ENCODE measurements around the gene AURKAIP1. TPM values are rescaled to one million over a fixed set of nuclear protein-coding genes. Genes with fewer than 3 reads are reported as not detected.

AURKAIP1 gene
- polyA plus RNA-seq, 1 donor from 2014 or later = 104 TPM

DNA sequence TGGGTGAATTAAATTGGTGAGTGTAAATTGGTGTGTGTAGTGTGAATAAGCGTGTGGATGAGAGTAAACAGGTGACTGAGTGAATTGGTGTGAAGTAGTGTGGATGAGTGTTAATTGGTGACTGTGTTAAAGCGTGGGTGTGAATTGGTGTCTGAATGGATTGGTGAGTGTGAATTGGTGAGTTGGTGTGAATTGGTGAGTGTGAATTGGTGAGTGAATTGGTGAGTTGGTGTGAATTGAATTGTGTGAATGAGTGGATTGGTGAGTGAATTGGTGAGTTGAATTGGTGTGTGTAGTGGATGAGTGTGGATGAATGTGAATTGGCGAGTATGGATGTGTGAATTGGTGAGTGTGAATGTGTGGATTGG lies 8.3 kb downstream of the AURKAIP1 start:
- Histone ChIP-seq H3K4me2 (ENCODE audit: low read length) (no peak overlapping the region), H2AFZ (ENCODE audit: low read depth, low read length) (no peak overlapping the region), H3K9me3 (ENCODE audit: low read length) (no peaks in the 10 kb centered on the region), H3K79me2 (replicated peaks; ENCODE audit: insufficient read depth, low read length) (no peaks in the 10 kb centered on the region), H3K27me3 (ENCODE audit: insufficient read depth, low read depth, low read length) (no peaks in the 10 kb centered on the region), H3K27ac (ENCODE audit: low read length) (no peak overlapping the region), H3K4me3 (ENCODE audit: low read length) (no peak overlapping the region), H4K20me1 (ENCODE audit: insufficient read depth) (no peaks in the 10 kb centered on the region), H3F3A (ENCODE audit: insufficient read depth, low read length, poor library complexity, severe bottlenecking) (no peaks in the 10 kb centered on the region), H3K9ac (ENCODE audit: low read length) (no peak overlapping the region), H3K9me2 (ENCODE audit: insufficient read depth, low read length) (no peaks in the 10 kb centered on the region), H3K36me3 (ENCODE audit: insufficient read depth, low read length) (no peaks in the 10 kb centered on the region)
- TF ChIP-seq, protein P1, sequence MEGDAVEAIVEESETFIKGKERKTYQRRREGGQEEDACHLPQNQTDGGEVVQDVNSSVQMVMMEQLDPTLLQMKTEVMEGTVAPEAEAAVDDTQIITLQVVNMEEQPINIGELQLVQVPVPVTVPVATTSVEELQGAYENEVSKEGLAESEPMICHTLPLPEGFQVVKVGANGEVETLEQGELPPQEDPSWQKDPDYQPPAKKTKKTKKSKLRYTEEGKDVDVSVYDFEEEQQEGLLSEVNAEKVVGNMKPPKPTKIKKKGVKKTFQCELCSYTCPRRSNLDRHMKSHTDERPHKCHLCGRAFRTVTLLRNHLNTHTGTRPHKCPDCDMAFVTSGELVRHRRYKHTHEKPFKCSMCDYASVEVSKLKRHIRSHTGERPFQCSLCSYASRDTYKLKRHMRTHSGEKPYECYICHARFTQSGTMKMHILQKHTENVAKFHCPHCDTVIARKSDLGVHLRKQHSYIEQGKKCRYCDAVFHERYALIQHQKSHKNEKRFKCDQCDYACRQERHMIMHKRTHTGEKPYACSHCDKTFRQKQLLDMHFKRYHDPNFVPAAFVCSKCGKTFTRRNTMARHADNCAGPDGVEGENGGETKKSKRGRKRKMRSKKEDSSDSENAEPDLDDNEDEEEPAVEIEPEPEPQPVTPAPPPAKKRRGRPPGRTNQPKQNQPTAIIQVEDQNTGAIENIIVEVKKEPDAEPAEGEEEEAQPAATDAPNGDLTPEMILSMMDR (IDR thresholded peaks at IDR 0.05; ENCODE audit: poor library complexity, severe bottlenecking) = no peak
- TF ChIP-seq REST (IDR thresholded peaks at IDR 0.05; ENCODE audit: borderline replicate concordance) = no peak
- no peak for TF ChIP-seq RAD21 (conservative IDR thresholded peaks at IDR 0.05)
- TF ChIP-seq MXI1 (conservative IDR thresholded peaks at IDR 0.05; ENCODE audit: poor library complexity, severe bottlenecking) = no peak
- no peak for TF ChIP-seq POLR2AphosphoS5 (IDR thresholded peaks at IDR 0.05)
- TF ChIP-seq EZH2 (IDR thresholded peaks at IDR 0.05; ENCODE audit: borderline replicate concordance, insufficient read depth, low read length, poor library complexity, severe bottlenecking) = no peak
- no peak for TF ChIP-seq EP300 (conservative IDR thresholded peaks at IDR 0.05; ENCODE audit: poor library complexity, severe bottlenecking)
- no peak for TF ChIP-seq TAF1 (IDR thresholded peaks at IDR 0.05; ENCODE audit: low read depth)
- no peak for TF ChIP-seq SMC3 (conservative IDR thresholded peaks at IDR 0.05; ENCODE audit: poor library complexity)

GRCh38 chr1:1365875-1366698 lies 8.9 kb downstream of the AURKAIP1 start:
- no peaks in the 10 kb centered on the region for H3K79me2 ChIP-seq (replicated peaks; ENCODE audit: insufficient read depth, low read length)
- H3K4me2 ChIP-seq (ENCODE audit: low read length) = no peak overlapping the region
- H4K20me1 ChIP-seq (ENCODE audit: insufficient read depth) = no peaks in the 10 kb centered on the region
- no peaks in the 10 kb centered on the region for H3K27me3 ChIP-seq (ENCODE audit: insufficient read depth, low read depth, low read length)
- no peak overlapping the region for H3K9ac ChIP-seq (ENCODE audit: low read length)
- H3K9me2 ChIP-seq (ENCODE audit: insufficient read depth, low read length) = no peaks in the 10 kb centered on the region
- TF ChIP-seq RAD21 (conservative IDR thresholded peaks at IDR 0.05) = no peak
- no peak for TF ChIP-seq SMC3 (conservative IDR thresholded peaks at IDR 0.05; ENCODE audit: poor library complexity)
- TF ChIP-seq TAF1 (IDR thresholded peaks at IDR 0.05; ENCODE audit: low read depth) = no peak
- no peak for TF ChIP-seq EZH2 (IDR thresholded peaks at IDR 0.05; ENCODE audit: borderline replicate concordance, insufficient read depth, low read length, poor library complexity, severe bottlenecking)
- TF ChIP-seq REST (IDR thresholded peaks at IDR 0.05; ENCODE audit: borderline replicate concordance) = no peak
- TF ChIP-seq, protein P1 (IDR thresholded peaks at IDR 0.05; ENCODE audit: poor library complexity, severe bottlenecking) = no peak
- no peak for TF ChIP-seq MXI1 (conservative IDR thresholded peaks at IDR 0.05; ENCODE audit: poor library complexity, severe bottlenecking)
- TF ChIP-seq POLR2AphosphoS5 (IDR thresholded peaks at IDR 0.05) = no peak
- TF ChIP-seq EP300 (conservative IDR thresholded peaks at IDR 0.05; ENCODE audit: poor library complexity, severe bottlenecking) = no peak
- H2AFZ ChIP-seq (ENCODE audit: low read depth, low read length) = no peak overlapping the region
- H3K4me3 ChIP-seq (ENCODE audit: low read length) = no peak overlapping the region
- no peak overlapping the region for H3K27ac ChIP-seq (ENCODE audit: low read length)
- no peaks in the 10 kb centered on the region for H3F3A ChIP-seq (ENCODE audit: insufficient read depth, low read length, poor library complexity, severe bottlenecking)
- H3K36me3 ChIP-seq (ENCODE audit: insufficient read depth, low read length) = no peaks in the 10 kb centered on the region
- no peaks in the 10 kb centered on the region for H3K9me3 ChIP-seq (ENCODE audit: low read length)

Data from neural cell (in vitro differentiated cells).